Glomerular visceral epithelial cell (primary cell): Measurements from ENCODE around the gene TMEM108.

ENCODE experiments used
- DNase-seq: peaks from one replicate; pipeline ENCODE4 v3.0.0-alpha.2; 2016; ENCODE audit errors: extremely low spot score

TMEM108 gene

DNA sequence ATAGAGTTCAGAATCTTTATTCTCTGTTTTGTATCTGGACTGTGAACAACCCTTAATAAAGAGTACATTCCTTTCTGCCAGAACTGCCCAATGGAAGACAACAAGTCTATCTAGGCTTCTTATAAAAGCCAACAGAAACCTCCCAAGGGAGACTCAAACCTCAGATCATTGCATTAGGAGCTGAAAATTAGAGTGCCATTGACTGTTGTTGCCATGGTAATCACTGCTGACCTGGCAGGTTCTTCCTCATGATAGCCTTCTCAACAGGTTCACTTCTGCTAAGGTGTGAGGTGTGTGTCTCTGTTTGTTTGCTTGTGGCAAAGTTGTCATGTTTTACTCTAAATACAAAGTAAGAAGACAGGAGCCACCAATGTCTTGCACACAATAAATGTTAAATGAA lies 79.2 kb downstream of the TMEM108 start:
- no peak for DNase-seq

GRCh38 chr3:133119176-133119575 lies 81.0 kb downstream of the TMEM108 start:
- no peak for DNase-seq

DNA sequence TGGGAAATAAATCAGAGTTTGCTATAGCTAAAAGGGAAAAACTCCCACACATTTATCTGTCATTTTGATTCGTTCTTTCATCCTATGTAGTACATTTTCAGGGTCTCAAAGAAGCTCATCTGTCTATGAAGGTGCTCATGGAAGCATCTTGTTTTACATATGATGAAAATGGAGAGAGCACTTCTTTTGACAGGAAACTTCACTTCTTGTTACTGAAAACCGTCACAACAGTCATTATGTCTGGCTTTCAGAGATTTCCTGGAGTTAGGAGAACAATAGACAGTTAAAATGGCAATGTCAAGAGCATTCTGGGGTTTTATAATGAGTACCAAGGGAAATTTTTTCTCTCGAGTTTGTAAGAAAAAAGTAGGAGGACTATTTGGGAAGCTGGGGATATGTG lies 83.3 kb downstream of the TMEM108 start:
- DNase-seq: no peak

DNA sequence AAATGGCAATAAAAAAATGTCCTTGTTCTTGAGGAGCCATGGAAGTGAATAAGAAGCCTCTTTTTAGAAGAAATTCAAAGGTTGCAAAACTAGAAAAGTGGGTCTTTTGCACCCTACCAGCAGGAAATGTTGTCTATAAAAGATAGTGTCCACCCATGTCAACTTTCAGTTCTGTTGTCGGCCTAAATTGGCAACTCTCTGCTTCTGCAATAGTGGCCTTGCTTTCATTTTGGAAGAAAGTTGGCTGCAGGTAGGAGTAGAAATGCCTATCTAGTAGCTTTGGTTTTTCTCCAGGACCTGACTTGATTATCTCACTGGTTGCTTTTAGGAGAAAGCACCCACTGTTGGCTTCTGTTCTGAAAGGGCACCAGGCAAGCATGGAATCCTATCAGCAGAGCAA lies 85.4 kb downstream of the TMEM108 start:
- DNase-seq: no peak

GRCh38 chr3:133124511-133124910 lies 86.3 kb downstream of the TMEM108 start:
- DNase-seq: no peak

- no peak for DNase-seq
These were observed 87.0 kb downstream of the TMEM108 start for GRCh38 chr3:133125171-133125570.

- DNase-seq: no peak
These were observed 87.6 kb downstream of the TMEM108 start for GRCh38 chr3:133125802-133126201.

DNA sequence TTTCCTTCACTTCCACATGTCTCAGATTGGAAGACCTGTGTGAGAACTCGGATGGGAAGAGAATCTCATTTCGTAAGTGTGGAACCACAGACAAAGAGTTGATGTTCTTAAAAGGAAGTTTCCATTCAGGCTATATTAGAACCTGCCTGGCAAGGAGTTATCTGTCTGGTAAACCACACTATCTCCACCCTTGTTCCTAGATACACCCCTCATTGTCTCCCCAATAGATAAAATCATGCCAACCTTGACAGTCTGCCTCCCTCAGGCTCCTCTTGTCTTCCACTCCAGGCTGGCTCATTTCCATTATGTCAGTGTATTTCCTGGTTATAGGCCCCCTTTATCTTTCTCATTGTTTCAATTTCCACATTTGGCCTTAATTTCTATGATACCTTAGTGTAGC lies 89.2 kb downstream of the TMEM108 start:
- DNase-seq: no peak

DNA sequence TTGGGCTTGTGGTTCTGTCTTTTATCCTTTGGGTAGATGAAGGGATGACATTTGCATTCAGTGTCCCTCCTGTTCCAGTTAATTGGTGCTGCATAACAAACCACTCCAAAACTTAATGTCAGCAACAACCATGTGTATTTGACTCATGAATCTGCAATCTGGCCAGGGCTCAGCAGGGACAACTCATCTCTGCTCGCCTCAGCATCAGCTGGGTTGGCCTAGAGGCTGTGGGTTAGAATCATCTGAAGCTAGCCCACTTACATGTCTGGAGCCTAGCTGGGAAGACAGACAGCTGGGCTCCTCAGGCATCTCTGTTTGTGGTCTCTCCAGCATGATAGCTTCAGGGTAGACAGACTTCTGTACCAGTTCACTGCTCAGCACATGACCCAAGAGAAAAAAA lies 92.0 kb downstream of the TMEM108 start:
- no peak for DNase-seq

GRCh38 chr3:133135306-133135705 lies 97.1 kb downstream of the TMEM108 start:
- DNase-seq: no peak

- no peak for DNase-seq
These were observed 98.2 kb downstream of the TMEM108 start for GRCh38 chr3:133136114-133137041.

DNA sequence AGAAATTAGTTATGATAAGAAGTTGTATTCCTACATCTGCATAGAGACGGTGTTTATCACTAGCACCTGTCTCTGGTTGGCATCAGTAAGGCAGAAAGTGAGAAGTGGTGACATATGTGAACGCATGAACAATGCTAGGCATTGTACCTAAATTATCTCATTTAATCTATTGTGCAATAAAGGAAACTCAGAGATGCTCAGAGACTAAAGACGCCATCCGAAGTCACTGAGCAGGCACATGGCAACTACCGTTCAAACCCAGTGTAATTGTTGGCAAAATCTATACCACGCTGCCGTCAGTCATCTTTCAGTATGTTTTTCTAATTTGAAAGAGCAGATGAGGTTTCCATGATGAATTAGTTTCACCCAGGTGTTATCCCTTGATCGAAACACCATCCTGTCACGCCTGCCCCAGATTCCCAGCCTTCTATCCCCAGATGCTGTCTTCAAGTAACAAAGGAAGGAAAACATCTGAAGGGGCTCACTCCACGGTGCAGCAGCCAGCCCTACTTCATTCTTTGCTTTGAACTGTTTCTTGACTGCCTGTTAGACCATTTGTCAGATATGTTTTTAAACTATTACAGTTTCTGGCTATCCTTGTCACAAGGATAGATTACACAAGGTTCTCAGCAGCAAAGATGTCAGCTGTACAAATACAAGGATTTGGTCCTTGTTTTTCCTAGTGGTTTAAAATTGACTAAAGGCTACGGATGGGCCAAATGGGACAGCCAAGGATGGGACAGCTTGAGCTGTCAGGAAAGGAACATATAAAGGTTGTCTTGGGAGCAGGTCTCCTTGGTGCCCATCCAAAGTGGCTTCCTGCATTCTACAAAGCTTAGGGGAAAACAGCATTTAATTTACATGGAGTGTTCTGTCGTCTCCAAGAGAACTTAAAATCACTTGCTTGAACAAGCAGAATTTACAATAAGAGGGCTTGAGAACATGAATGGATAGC lies 99.1 kb downstream of the TMEM108 start:
- no peak for DNase-seq

DNA sequence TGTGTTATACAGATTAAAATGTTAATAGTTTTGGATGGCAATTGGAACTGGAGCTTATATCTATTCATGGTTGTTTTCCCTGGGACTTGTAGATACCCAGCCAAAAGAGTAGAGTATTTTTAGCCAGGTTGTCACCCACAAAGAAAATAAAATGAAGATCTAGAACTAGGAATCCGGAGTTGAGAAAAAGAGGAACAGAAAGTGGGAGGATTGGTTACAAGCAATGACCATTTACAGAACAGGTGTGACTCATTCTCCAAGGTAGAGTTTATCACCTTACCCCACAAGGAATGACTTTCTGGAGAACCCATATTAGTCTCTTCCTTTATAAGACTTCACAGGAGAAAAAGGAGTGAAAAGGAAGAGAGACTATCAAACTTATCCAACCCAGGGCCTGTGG lies 99.8 kb downstream of the TMEM108 start:
- no peak for DNase-seq

- no peak for DNase-seq
These were observed 113.9 kb downstream of the TMEM108 start for GRCh38 chr3:133152056-133152455.

DNA sequence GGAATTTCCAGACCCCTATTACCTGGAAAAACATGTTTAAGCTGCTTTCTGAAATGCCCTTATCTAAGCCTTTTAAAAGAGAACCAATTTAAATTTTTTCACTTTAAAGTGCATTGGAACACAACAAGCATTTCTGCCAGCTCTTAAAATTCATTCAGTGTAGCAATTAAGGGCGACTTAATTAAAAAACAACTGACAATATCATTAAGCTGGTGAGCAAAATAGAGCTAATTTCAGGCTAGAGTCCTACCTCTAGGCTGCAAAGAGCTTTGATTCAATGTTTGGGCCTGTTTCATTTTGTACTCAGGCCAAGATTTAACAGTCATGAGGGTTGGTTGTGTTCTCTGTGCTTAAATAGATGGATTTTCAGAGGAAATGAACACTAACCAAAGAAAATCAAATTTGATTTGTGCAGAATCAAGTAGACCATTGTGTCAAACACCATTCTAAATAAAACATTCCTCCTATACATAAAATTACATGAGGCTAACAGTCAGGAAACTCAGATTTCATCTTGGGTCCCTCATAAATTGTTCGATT lies 114.6 kb downstream of the TMEM108 start:
- no peak for DNase-seq

DNA sequence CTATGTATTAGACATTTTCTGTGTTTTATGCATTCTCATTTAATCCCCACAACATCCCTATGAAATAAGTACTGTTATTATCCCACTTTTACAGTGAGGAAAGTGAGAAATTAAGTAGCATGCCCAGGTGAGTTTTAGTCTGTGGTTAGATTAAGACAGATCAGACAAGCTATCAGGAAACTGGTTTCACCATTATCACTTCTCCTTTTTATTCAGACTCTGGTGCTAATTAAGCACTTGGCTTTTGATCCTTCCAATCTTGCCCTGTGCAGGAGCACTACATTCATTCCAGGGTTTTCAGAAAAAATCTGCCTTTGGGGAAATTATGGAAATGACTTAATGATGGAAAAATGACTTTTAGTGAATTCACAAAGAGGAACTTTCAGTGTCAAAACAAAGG lies 115.2 kb downstream of the TMEM108 start:
- DNase-seq: no peak

GRCh38 chr3:133157716-133158115 lies 119.5 kb downstream of the TMEM108 start:
- DNase-seq: no peak

GRCh38 chr3:133158686-133159085 lies 120.5 kb downstream of the TMEM108 start:
- DNase-seq: no peak

GRCh38 chr3:133159498-133160475 lies 121.6 kb downstream of the TMEM108 start:
- DNase-seq: no peak

DNA sequence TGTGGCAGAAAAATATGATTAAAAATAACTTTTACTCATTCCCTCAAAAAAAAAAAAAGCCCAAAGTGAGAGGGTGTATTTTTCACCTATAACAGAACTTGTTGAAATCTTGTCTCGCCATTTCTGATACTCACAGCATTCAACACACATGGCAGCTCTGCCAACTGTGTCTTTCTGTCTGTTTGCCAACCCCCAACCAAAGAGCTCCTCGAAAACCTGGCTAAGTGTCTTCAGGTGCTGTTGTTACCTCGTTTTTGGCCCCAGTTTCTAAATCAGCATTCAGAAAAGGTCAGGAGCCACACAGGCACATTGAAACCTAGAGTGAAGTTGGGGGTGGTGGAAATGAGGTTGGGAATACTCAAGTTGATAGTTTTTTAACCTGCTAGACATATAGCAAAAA lies 123.5 kb downstream of the TMEM108 start:
- no peak for DNase-seq

DNA sequence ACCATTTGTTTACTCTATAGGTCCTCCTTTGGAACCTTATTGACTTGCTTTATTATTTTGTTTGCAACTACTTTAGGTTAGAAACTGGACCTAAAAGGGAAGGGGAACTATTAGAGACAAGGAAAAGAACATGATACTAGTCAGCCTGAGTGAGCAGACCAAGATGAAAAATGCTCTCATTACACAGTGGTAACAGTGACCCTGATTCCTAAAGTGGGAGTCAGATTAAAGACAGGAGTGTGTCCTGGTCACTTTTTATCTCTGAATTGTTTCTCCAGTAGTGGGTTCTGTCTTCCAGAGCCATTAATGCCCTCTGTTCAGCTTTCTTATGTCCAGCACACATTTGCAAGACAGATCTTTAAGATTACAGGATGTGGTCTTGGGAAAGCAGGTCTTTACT lies 124.1 kb downstream of the TMEM108 start:
- no peak for DNase-seq
